Adrenal gland (tissue), 12 donors: Measurements from ENCODE around the gene C1QTNF9. TPM values are rescaled to one million over a fixed set of nuclear protein-coding genes. Genes with fewer than 3 reads are reported as not detected.
"Not testable (repeated sequence)": the region's sequence is repeated elsewhere in the genome, so short reads cannot be mapped to it uniquely, and the experiment has no call there.

Experiments
- DNase-seq, 7 donors: peaks; one replicate each; pipeline ENCODE4 v3.0.0-alpha.2; 2019 to 2020
- H3K27ac ChIP-seq, 5 donors: fragments of 200-600 bp; sonication (generic) in 4 of 5; 1 replicate in 3 of 5; 2 replicates in 2 of 5; pipeline versions ENCODE4 v1.5.1 to v1.8.0; 2016 to 2020; ENCODE audit warnings: mild to moderate bottlenecking in 1 of 5
- H3K27me3 ChIP-seq: fragments of 200-600 bp; 2 replicates; pipeline ENCODE4 v1.8.0; 2021
- H3K36me3 ChIP-seq, 2 donors: fragments of 200-600 bp; replicated peaks in 1 of 2; 1 replicate in 1 of 2; 2 replicates in 1 of 2; pipeline versions ENCODE4 v1.5.1 to v1.8.0; 2018 to 2022
- H3K4me1 ChIP-seq, 2 donors: fragments of 200-600 bp; replicated peaks in 1 of 2; 1 replicate in 1 of 2; 2 replicates in 1 of 2; pipeline versions ENCODE4 v1.5.1 to v1.8.0; 2018 to 2021
- H3K4me3 ChIP-seq, 4 donors: fragments of 200-600 bp; sonication (generic) in 3 of 4; one replicate each; pipeline ENCODE4 v1.5.1; 2016 to 2018
- H3K9me3 ChIP-seq, 3 donors: fragments of 200-600 bp; sonication (generic) in 1 of 3; replicated peaks in 1 of 3; 1 replicate in 2 of 3; 2 replicates in 1 of 3; pipeline versions ENCODE4 v1.5.1 to v1.8.0; 2016 to 2021
- POLR2A ChIP-seq, 2 donors: fragments of 450-650 bp; IDR thresholded peaks; one replicate each; pipeline ENCODE4 v1.6.1; 2017; ENCODE audit warnings: antibody characterized with exemption in 2 of 2, mild to moderate bottlenecking in 2 of 2, moderate library complexity in 1 of 2
- WGBS, 4 donors: extraction: QIAGEN DNeasy Blood & Tissue Kit in 2 of 4; methylation state at CpG; one replicate each; pipeline versions ENCODE4 v1.1.5 to v1.1.7; 2013 to 2017; 5-methylcytosine and 5-hydroxymethylcytosine counted together
- intact Hi-C, 2 donors: fragments of 100-400 bp; cut with DNase I; formaldehyde crosslinking; loops; one replicate each; pipeline versions ENCODE4 v1.14.1 to v1.15.0; 2022 to 2023
- polyA plus RNA-seq, 3 donors: library from polyadenylated mRNA; stranded (reverse); fragments of 200-250 nt in 2 of 3; fragments of 350-450 nt in 1 of 3; fragmentation: Illumina TruSeq in 1 of 3; extraction: RNeasy Lipid Tissue Mini Kit (QIAGEN cat#74804) in 1 of 3; gene quantifications; one replicate each; pipeline ENCODE4 v1.2.3, GENCODE V29; 2013 to 2014
- total RNA-seq, 9 donors: library from RNA; depleted of rRNA in 4 of 9; stranded (reverse); fragments of >200 nt in 4 of 9; fragments of 120-200 nt in 1 of 9; fragmentation: NEBNext Ultra II Directional in 1 of 9; extraction: Animal tissue kit (Norgen Biotek cat#: 25700) in 1 of 9; gene quantifications; one replicate each; pipeline versions ENCODE4 v1.1.0 to v1.2.4, GENCODE V29; 2013 to 2023
- TF ChIP-seq, protein P1 (sequence below), 6 experiments: fragments of 450-650 bp in 4 of 6; fragments of 200-600 bp in 2 of 6; sonication (generic) in 1 of 6; IDR thresholded peaks; 1 replicate in 5 of 6; 2 replicates in 1 of 6; pipeline versions ENCODE4 v1.5.1 to v1.8.0; 2016 to 2021; ENCODE audit warnings: antibody characterized with exemption in 6 of 6, mild to moderate bottlenecking in 2 of 6, moderate library complexity in 1 of 6
- donor health status: healthy with polysubstance abuse.
- donor health status: Bipolar disorder and iron deficiency.
- donor health status: DM: yes; HTN: yes; CAD: no.
- donor health status: DM: no; HTN: no; CAD: no.
- donor health status: DM: no; HTN: no; CAD: no.
- donor health status: DM: yes; HTN: yes; CAD: no.

Gene C1QTNF9
- total and polyA plus RNA-seq, 12 donors, result 0.11 to 0.94 (median 0.16) TPM; not detected in 9

DNA sequence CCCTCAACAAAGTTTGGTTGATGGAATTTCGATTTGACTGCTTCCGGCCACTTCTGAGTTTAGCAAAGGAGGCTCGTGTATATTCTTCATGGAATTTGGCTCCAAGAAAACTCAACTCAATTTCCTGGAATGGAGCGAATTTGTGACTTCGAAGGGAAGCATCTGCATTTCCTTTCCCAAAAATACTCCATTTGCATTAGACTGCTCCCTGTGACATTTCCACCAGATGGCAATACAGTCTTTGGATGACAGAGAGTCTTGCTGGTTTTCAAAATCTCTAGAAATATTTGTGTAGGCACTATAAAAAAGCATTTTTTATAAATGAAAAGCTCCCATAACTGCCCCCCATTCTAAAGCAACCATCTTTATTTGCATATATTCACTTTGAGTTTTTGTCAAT lies 4.1 kb downstream of the C1QTNF9 start:
- intact Hi-C loops, result no loop called here
- no peak for DNase-seq
- Histone ChIP-seq H3K4me1 (no peaks in the 10 kb centered on the region), H3K9me3 (no peaks in the 10 kb centered on the region), H3K36me3 (no peaks in the 10 kb centered on the region), H3K4me3 (no peak overlapping the region), H3K27me3 (no peaks in the 10 kb centered on the region), H3K27ac (no peak overlapping the region)
- TF ChIP-seq POLR2A (IDR thresholded peaks at IDR 0.05), result no peak
- TF ChIP-seq, protein P1, sequence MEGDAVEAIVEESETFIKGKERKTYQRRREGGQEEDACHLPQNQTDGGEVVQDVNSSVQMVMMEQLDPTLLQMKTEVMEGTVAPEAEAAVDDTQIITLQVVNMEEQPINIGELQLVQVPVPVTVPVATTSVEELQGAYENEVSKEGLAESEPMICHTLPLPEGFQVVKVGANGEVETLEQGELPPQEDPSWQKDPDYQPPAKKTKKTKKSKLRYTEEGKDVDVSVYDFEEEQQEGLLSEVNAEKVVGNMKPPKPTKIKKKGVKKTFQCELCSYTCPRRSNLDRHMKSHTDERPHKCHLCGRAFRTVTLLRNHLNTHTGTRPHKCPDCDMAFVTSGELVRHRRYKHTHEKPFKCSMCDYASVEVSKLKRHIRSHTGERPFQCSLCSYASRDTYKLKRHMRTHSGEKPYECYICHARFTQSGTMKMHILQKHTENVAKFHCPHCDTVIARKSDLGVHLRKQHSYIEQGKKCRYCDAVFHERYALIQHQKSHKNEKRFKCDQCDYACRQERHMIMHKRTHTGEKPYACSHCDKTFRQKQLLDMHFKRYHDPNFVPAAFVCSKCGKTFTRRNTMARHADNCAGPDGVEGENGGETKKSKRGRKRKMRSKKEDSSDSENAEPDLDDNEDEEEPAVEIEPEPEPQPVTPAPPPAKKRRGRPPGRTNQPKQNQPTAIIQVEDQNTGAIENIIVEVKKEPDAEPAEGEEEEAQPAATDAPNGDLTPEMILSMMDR (IDR thresholded peaks at IDR 0.05), result peak in 2 of 6 experiments; percentile 32
- WGBS, 4 donors, result 42 to 54% (median 44%) methylated on average over 5 of the region's 5 CpGs

DNA sequence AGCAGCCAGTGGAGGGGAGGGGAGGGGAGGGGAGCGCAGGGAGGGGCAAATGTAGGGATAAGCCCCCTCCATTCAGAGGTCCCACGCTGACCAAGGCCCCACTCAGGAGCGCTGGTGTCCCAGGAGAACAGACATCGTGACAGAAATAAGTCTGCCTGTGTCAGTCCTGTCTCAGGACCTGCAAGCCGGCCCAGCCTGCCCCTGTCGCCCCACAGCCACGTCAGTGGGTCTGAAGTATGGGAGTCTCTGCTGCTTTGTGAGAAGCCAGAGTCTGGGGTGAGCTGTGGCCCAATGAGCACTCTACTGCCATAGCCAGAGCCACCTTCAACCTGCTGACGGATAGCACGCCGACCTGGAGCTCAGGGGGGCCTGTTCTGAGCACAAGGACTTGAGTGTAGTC lies 8.5 kb downstream of the C1QTNF9 start:
- H3K4me1 ChIP-seq, H3K27me3 ChIP-seq, H3K9me3 ChIP-seq, intact Hi-C loops, H3K4me3 ChIP-seq, H3K27ac ChIP-seq, H3K36me3 ChIP-seq, DNase-seq: not testable (repeated sequence)
- WGBS, 4 donors, result 80 to 98% (median 83%) methylated on average over 4 to 10 of the region's 10 CpGs

DNA sequence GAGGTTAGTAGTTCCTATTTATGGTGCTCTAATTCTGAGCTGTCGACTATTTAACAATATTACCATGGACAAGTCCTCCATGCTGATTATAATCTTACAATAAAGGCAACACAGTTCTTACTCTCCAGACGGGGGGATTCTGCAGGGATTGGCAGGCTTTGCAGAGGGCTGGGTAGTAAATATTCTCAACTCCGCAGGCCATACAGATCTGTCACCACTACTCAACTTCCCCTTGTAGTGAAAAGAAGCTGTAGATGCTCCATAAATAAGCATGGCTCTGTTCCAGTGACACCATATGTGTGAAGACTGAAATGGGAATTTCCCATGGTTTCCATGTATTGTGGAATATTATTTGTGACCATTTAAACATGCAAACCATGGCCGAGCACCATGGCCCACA lies 9.5 kb downstream of the C1QTNF9 start:
- DNase-seq, intact Hi-C loops, H3K36me3 ChIP-seq, H3K9me3 ChIP-seq, H3K4me1 ChIP-seq, H3K27me3 ChIP-seq, H3K27ac ChIP-seq, H3K4me3 ChIP-seq: not testable (repeated sequence)
- WGBS, 4 donors, result 49 to 69% (median 59%) methylated on average over 4 of the region's 4 CpGs

DNA sequence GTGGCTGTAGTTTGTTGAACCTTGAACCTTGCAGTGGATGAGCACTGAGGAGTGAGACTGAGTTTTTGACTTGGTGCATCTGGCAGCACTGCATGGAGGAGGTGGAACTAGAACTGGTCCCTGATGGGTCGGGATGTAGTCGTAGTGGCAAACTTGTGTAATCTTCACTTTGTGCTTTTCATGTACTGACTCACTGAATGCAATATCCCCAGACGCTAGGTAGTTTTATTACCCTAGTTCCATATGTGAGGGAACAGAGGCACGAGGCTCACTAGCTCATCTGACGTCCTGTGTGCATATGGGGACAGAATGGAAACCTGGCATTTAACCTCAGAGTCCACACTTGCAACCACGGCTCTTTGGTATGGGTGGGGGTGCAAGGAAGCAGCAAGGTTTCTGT lies 10.3 kb downstream of the C1QTNF9 start:
- DNase-seq, H3K27me3 ChIP-seq, H3K4me1 ChIP-seq, H3K36me3 ChIP-seq, H3K4me3 ChIP-seq, H3K27ac ChIP-seq, H3K9me3 ChIP-seq, intact Hi-C loops: not testable (repeated sequence)
- 79 to 93% (median 87%) methylated on average over 2 to 6 of the region's 6 CpGs for WGBS, 4 donors

DNA sequence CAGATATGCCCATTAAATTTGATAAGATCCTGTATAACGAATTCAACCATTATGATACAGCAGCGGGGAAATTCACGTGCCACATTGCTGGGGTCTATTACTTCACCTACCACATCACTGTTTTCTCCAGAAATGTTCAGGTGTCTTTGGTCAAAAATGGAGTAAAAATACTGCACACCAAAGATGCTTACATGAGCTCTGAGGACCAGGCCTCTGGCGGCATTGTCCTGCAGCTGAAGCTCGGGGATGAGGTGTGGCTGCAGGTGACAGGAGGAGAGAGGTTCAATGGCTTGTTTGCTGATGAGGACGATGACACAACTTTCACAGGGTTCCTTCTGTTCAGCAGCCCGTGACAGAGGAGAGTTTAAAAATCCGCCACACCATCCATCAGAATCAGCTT lies 12.0 kb downstream of the C1QTNF9 start:
- H3K4me3 ChIP-seq, H3K36me3 ChIP-seq, H3K27ac ChIP-seq, H3K9me3 ChIP-seq, H3K4me1 ChIP-seq, DNase-seq, intact Hi-C loops, H3K27me3 ChIP-seq: not testable (repeated sequence)
- WGBS, 4 donors, result 88 to 91% (median 91%) methylated on average over 8 of the region's 8 CpGs

DNA sequence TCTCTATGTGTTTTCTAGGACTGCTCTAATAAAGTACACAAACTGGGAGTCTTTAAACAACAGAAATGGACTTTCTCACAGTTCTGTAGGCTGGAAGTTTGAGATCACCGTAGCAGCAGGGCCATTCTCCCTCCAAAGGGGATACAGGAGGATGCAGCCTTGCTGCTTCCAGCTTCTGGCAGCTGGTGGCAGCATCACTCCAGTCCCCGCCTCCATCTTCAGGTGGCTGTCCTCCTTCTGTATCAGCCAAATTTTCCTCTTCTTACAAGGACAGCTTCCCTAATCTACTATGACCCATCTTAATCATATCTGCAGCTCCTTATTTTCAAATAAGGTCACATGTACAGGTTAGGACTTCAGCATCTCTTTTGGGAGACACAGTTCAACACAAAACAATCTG lies 13.1 kb downstream of the C1QTNF9 start:
- H3K4me1 ChIP-seq, H3K36me3 ChIP-seq, DNase-seq, intact Hi-C loops, H3K27me3 ChIP-seq, H3K27ac ChIP-seq, H3K4me3 ChIP-seq, H3K9me3 ChIP-seq: not testable (repeated sequence)
- WGBS, 4 donors, result 50 to 100% (median 67%) methylated on average over 2 of the region's 2 CpGs

DNA sequence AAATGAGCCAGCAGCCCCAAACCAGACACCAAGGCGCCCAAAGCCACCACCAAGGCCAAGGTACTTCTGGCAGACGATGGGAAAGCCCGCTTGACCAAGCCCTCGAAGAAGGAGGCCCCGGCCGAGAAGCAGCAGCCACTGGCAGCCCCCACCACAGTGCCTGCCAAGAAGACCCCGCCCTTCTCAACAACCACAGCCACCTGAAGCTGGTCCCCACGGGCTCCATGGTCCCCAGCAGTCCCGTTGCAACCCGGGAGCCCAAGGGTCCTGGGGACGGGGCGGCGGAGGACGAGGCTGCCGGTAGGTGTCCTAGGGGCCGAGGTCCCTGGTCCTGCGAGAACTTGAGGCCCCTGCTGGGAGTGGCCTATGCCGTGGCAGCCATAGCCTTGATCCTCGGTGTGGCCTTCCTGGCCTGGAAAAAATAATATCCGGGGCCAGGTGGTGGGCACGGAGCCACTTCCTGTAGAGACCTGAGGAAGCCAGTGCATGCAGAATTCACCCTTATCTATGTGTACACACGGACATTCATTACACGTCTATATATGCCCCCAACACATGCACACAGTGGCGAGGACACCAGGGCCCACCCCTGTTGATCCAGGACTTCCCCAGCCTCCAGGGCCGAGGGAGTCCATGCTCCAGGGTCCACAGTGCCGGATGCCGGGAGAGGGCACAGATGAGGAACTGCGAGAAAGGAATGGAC lies 13.8 kb downstream of the C1QTNF9 start:
- no peak for DNase-seq
- no peak overlapping the region for H3K27ac ChIP-seq
- no peaks in the 10 kb centered on the region for H3K4me1 ChIP-seq
- H3K4me3 ChIP-seq, result no peak overlapping the region
- WGBS, 4 donors, result 71 to 82% (median 79%) methylated on average over 10 to 28 of the region's 28 CpGs
- no peaks in the 10 kb centered on the region for H3K9me3 ChIP-seq
- H3K36me3 ChIP-seq, result no peaks in the 10 kb centered on the region
- no peak for TF ChIP-seq POLR2A (IDR thresholded peaks at IDR 0.05)
- TF ChIP-seq, protein P1 (IDR thresholded peaks at IDR 0.05), result no peak
- no peaks in the 10 kb centered on the region for H3K27me3 ChIP-seq
- intact Hi-C loops, result no loop called here
